SJCRH30 (cell line): ENCODE measurements around the gene MYH11. TPM values are rescaled to one million over a fixed set of nuclear protein-coding genes. Genes with fewer than 3 reads are reported as not detected.

Experiments
- DNase-seq, 2 experiments: peaks; one replicate each; pipeline ENCODE4 v3.0.0-alpha.2; 2015 to 2020
- H3K27ac ChIP-seq: fragments of 250-450 bp; sonication (Bioruptor Pico); 2 replicates; pipeline ENCODE4 v1.5.1; 2020; ENCODE audit warnings: mild to moderate bottlenecking, moderate library complexity
- H3K27me3 ChIP-seq: fragments of 250-450 bp; sonication (Bioruptor Pico); 2 replicates; pipeline ENCODE4 v1.5.1; 2020; ENCODE audit warnings: mild to moderate bottlenecking, moderate library complexity
- H3K36me3 ChIP-seq: fragments of 250-450 bp; sonication (Bioruptor Pico); 2 replicates; pipeline ENCODE4 v1.5.1; 2020; ENCODE audit warnings: mild to moderate bottlenecking, moderate library complexity
- H3K4me1 ChIP-seq: fragments of 250-450 bp; sonication (Bioruptor Pico); 2 replicates; pipeline ENCODE4 v1.5.1; 2020; ENCODE audit warnings: mild to moderate bottlenecking, moderate library complexity
- H3K4me3 ChIP-seq: fragments of 250-450 bp; sonication (Bioruptor Pico); 2 replicates; pipeline ENCODE4 v1.5.1; 2020; ENCODE audit warnings: mild to moderate bottlenecking, moderate library complexity
- H3K9me3 ChIP-seq: fragments of 250-450 bp; sonication (Bioruptor Pico); replicated peaks from 2 replicates; pipeline ENCODE4 v1.5.1; 2020; ENCODE audit warnings: mild to moderate bottlenecking, moderate library complexity
- total RNA-seq: library from RNA; depleted of rRNA; stranded (reverse); fragments of >200 nt; shearing (Covaris generic); gene quantifications from 2 replicates; pipeline ENCODE4 v1.2.3, GENCODE V29; 2014; rRNA removed

Gene MYH11
- 0.03 and 0.08 TPM in 2 replicates for total RNA-seq

DNA sequence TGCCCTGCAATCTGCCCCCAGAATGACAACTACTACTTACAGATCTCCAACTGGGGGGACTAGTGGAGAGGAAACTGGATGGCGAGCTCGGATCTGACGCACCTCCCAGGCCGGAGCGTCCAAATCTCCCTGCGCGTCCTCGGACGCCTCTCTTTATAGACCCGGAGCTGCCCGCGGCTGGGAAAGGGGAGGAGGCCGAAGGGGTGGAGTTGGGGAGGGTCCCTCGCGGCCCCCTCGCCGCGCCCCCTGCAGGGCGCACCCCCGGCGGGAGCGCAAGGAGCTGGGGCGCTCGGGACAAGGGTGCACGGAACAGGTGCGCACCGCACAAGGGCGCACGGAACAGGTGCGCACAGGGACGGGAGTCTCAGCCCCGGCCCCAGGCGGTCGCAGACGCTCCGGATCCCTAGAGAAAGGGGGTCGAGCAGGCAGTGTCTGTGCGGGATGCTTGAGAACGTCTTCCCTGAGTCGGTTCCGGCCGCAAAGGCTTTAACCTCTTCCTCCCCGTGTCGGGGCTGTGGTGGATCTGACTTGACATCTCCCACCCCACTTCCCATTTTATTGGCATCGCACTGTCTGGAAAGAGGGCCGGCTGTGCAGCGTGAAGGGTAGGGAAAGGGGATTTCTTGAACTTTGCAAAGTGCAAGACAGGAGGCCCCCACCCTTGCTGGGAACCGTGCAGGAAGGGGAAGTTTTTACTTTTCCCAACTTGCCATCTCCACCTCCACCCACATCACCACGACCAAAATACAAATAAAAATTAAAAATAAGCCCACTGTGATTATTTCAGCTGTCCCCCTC lies at the start of gene MYH11:
TSS of gene MYH11 (minus strand) at position 128 of the 798 bp plus-strand sequence. CDS start 18,776 bp downstream, outside the sequence.
- Histone ChIP-seq H3K4me3 (peak within 1 kb of the TSS; percentile 39), H3K27ac (no peak within 1 kb of the TSS), H3K4me1 (no peaks in the 10 kb centered on the region), H3K9me3 (no peaks in the 10 kb centered on the region), H3K36me3 (no peaks in the 10 kb centered on the region), H3K27me3 (peaks cover 9% of the 10 kb centered on the region; the same call in 1 of the 2 replicates)
- DNase-seq: no peak

DNA sequence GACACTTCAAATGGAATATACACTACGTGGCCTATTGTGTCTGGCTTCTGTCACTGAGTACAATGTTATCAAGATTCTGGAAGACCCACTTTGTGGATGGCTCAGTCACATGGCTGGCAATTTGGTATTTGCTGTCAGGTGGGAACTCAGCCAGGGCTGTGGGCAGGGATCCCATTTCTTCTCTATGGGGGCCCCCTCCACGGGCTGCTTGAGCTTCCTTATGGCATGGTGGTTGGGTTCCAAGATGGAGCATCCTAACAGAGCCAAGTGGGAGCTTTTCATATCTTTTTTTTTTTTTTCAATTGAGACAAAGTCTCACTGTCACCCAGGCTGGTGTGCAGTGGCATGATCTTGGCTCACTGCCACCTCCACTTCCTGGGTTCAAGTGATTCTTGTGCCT lies 49.6 kb upstream of the MYH11 start:
- DNase-seq: no peak
- H3K4me1 ChIP-seq: no peaks in the 10 kb centered on the region
- H3K4me3 ChIP-seq: no peak overlapping the region
- no peaks in the 10 kb centered on the region for H3K27me3 ChIP-seq
- H3K9me3 ChIP-seq: no peaks in the 10 kb centered on the region
- H3K36me3 ChIP-seq: no peaks in the 10 kb centered on the region
- H3K27ac ChIP-seq: no peak overlapping the region

DNA sequence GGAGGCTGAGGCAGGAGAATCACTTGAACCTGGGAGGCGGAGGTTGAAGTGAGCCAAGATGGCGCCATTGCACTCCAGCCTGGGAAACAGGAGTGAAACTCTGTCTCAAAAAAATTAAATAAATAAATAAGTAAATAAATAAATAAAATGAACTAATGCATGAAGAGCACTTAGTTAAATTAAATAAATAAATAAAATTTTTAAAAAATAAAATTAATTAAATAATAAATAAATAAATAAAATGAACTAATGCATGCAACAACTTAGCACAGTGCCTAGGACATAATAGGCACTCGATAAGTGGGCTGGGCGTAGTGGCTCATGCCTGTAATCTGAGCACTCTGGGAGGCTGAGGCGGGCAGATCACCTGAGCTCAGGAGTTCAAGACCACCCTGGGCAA lies 47.1 kb upstream of the MYH11 start:
- Histone ChIP-seq H3K36me3 (no peaks in the 10 kb centered on the region), H3K27me3 (no peaks in the 10 kb centered on the region), H3K4me1 (no peaks in the 10 kb centered on the region), H3K27ac (no peak overlapping the region), H3K9me3 (no peaks in the 10 kb centered on the region), H3K4me3 (no peak overlapping the region)
- no peak for DNase-seq

DNA sequence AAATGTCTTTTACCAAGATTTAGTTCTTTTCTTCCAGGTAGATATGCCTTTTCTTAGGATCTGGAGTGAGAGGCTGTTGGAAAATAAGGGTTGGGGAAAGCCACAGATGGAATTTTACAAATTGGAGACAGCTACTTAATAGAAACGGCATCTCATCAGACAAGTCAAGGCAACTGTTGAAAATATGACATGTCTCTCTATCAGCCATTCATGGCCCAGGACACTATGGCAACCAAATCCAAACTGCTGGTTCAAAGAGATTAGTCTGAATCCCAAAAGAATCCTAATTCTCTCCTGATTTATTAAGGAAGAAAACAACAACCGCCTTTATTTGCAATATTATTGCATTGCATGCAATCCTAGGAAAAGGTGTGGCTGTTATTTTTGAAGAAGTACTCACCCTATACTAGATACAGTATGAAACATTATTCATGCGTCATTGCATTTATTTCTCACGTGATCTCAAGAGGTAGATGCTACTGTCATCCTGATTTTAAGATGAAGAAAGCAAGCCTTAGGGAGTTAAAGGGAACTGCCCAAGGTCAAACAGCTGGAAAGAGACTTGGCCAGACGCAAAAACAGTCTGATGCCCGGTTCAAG lies 44.2 kb upstream of the MYH11 start:
- Histone ChIP-seq H3K27ac (no peak overlapping the region), H3K4me1 (no peaks in the 10 kb centered on the region), H3K27me3 (no peaks in the 10 kb centered on the region), H3K36me3 (no peaks in the 10 kb centered on the region), H3K9me3 (no peaks in the 10 kb centered on the region), H3K4me3 (no peak overlapping the region)
- DNase-seq: no peak

DNA sequence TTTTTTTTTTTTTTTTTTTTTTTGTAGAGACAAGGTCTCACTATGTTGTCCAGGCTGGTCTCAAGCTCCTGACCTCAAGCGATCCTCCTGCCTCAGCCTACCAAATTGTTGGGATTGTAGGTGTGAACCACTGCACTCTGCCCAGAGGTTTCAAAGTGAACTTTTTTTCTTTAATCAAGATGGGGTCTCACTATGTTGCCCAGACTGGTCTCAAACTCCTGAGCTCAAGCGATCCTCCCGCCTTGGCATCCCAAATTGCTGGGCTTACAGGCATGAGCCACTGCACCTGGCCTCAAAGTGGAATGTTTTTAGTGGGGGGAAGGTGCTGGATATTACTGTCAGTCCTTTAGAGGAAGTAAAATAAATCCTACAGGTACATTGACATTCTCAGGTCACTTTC lies 43.5 kb upstream of the MYH11 start:
- Histone ChIP-seq H3K4me1 (no peaks in the 10 kb centered on the region), H3K36me3 (no peaks in the 10 kb centered on the region), H3K27ac (no peak overlapping the region), H3K9me3 (no peaks in the 10 kb centered on the region), H3K27me3 (no peaks in the 10 kb centered on the region), H3K4me3 (no peak overlapping the region)
- no peak for DNase-seq

DNA sequence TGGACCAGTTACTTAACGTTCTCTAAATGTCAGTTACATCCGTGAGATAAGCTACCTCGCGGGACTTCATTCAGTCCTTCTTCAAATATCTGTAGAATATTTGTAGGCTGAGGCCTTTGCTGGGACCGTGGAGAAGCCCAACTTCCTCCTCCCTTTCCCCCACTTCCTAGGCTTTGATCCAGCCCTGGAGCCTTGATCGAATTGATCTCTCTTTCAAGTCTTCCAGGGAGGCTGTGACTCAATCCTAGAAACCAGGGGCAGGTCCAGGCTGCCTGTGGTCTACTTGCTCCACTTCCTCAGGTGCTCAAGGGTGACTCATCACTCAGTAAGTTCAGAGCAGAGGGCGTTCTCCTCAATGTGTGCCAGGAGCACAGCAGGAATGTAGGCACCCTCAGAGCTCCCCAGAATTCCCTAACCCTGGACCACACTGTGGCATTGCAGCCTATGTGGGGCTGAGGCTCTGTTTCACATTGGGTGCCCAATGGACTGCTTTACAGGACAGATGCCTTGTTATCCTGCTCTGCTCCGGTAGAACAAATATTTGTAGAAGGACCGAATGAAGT lies 42.8 kb upstream of the MYH11 start:
- Histone ChIP-seq H3K27ac (no peak overlapping the region), H3K27me3 (no peaks in the 10 kb centered on the region), H3K4me1 (no peaks in the 10 kb centered on the region), H3K4me3 (no peak overlapping the region), H3K9me3 (no peaks in the 10 kb centered on the region), H3K36me3 (no peaks in the 10 kb centered on the region)
- peak in 1 of 2 experiments; percentile 4 for DNase-seq

DNA sequence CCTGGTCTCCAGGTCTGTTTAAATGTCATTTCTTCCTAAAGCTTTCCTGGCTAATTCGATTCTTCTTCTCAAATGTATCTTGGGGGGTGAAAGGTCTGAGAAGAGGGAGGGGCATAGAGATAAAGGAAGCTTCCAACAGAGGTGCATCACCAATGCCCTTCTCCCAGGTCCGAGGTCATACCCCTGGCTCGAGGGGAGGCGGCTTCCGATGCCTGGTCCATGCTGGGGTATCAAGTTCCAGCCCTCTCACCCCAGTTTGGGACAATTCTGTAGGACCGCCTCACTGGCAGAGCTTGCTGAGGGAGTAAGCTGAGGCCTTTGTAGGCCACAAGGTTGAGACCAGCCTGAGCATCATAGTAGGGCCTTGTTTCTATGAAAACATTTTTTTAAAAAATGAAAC lies 41.8 kb upstream of the MYH11 start:
- no peak overlapping the region for H3K27ac ChIP-seq
- H3K9me3 ChIP-seq: no peaks in the 10 kb centered on the region
- no peaks in the 10 kb centered on the region for H3K27me3 ChIP-seq
- no peaks in the 10 kb centered on the region for H3K36me3 ChIP-seq
- DNase-seq: no peak
- H3K4me1 ChIP-seq: no peaks in the 10 kb centered on the region
- no peak overlapping the region for H3K4me3 ChIP-seq

DNA sequence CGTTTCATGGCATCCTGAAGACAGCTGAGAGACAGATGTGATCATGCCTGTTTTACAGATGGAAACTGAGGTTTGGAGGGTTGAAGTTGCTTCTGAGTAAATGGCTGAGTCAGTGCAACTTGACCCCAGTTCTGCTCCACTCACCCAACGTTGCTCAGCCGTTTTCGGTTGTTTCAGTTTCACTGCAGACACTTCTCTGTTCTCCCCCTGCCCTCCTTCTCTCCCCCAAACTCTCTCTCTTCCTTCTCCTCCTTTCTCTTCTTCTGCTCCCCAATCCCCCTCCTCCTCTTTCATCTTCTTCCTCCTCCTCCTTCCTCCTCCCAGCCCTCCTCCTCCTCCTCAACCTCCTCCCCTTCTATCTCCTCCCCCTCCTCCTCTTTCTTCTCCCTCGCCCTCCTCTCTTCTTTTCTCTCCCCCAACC lies 41.0 kb upstream of the MYH11 start:
- H3K36me3 ChIP-seq: no peaks in the 10 kb centered on the region
- H3K4me3 ChIP-seq: no peak overlapping the region
- DNase-seq: no peak
- no peaks in the 10 kb centered on the region for H3K9me3 ChIP-seq
- H3K27ac ChIP-seq: no peak overlapping the region
- H3K27me3 ChIP-seq: no peaks in the 10 kb centered on the region
- H3K4me1 ChIP-seq: no peaks in the 10 kb centered on the region

DNA sequence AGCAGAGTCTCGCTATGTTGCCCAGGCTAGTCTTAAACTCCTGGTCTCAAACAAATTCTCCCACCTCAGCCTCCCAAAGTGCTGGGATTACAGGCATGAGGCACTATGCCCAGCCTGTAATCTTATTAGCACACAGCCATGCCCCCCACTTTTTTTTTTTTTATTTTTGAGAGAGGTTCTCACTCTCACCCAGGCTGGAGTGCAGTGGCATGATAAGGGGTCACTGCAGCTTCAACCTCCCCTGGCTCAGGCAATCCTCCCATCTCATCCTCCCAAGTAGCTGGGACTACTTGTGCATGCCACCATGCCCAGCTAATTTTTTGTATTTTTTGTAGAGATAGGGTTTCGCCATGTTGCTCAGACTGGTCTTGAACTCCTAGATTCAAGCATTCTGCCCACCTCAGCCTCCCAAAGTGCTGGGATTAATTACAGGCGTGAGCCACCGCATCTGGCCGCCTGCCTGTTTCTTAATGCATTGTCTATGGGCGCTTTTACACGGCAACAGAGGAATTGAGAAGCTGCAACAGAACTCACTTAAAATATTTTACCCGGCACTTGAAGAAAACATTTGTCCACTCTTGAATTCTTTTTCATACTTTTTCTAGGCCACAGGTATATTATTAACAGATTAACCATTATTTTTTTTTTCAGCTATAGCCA lies 40.4 kb upstream of the MYH11 start:
- H3K27me3 ChIP-seq: no peaks in the 10 kb centered on the region
- H3K27ac ChIP-seq: no peak overlapping the region
- no peaks in the 10 kb centered on the region for H3K36me3 ChIP-seq
- no peak for DNase-seq
- no peaks in the 10 kb centered on the region for H3K9me3 ChIP-seq
- no peak overlapping the region for H3K4me3 ChIP-seq
- H3K4me1 ChIP-seq: no peaks in the 10 kb centered on the region

DNA sequence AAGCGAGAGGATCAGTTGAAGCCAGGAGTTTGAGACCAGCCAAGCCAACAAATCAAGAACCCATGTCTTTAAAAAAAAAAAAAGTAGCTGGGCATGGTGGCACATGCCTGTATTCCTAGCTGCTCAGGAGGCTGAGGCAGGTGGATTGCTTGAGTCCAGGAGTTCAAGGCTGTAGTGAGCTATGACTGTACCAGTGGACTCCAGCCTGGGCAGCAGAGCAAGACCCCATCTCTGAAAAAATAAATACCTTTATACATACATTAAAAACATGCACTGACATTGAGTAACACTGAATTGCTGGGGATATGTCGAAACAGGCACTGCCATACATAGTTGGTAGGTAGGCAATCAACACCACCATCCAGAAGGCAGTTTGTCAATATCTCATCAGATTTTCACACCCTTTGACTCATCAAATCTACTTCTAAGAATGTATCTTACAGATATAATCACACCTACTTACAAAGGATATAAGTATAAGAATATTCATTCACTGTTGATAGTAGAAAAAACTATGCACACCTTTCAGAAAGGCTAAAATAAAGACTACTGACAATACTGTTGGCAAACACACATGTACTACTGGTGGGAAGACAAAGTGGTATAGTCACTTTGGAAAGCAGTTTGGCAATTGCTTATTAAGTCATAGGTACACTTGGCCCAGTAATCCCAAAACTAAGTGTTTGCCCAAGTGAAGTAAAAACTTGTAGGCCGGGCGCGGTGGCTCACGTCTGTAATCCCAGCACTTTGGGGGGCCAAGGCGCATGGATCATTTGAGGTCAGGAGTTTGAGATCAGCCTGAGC lies 37.9 kb upstream of the MYH11 start:
- no peaks in the 10 kb centered on the region for H3K9me3 ChIP-seq
- no peak overlapping the region for H3K27ac ChIP-seq
- H3K4me1 ChIP-seq: no peaks in the 10 kb centered on the region
- no peak for DNase-seq
- no peak overlapping the region for H3K4me3 ChIP-seq
- no peaks in the 10 kb centered on the region for H3K27me3 ChIP-seq
- no peaks in the 10 kb centered on the region for H3K36me3 ChIP-seq

DNA sequence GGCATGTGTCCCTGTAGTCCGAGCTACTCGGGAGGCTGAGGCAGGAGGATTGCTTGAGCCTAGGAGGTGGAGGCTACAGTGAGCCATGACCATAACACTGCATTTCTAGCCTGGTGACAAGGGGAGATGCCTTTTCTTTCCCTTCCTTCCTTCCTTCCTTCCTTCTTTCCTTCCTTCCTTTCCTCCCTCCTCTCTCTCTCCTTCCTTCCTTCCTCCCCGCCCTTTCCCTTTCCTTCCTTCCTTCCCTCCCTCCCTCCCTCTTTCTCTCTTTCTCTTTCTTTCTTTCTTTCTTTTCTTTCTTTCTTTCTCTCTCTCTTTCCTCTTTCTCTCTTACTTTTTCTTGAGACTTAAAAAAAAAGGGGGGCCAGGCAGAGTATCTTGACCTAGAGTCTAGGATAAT lies 34.7 kb upstream of the MYH11 start:
- Histone ChIP-seq H3K4me3 (no peak overlapping the region), H3K4me1 (no peaks in the 10 kb centered on the region), H3K27me3 (no peaks in the 10 kb centered on the region), H3K9me3 (no peaks in the 10 kb centered on the region), H3K27ac (no peak overlapping the region), H3K36me3 (no peaks in the 10 kb centered on the region)
- DNase-seq: no peak

DNA sequence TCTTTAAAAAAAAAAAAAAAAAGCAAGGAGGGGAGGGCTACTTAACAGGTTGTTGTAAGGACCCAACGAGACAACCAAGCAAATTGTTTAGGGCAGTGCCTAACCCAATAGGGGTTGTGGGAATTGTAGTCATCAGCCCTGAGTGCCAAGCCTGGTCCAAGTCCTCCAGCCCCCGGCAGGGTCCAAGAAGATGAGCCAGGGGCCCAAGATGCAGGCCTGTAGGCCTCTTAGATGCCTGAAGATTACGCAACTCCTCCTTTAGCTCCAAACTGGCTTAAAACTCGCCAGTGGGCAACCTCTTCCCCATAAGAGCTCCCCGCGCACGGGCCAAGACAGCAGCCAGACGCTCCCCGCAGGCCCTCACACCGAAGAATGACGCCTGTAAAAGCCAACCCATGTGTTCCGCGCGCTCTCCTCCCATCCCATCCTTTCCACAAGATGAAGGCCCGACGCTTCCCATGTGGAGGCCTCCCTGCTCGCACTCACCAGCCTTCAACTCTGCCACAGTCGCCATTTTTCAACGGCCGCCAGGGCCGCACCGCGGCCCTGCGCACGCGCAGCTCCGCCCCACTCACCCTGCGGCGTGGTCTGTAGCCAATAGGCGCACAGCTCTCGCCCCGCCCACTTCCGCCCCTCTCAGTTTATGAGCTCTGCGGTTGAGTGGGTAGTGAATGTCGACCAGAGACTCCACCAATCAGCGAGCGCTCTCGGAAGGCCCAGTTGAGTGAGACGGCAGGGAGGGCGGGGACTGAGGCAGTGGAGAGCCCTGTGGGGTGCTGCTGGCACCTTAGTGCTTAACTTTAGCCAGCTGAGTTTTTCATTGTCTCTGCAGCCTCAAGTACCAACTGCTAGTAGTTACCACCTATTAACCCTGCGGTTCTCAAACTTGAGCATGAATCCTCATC lies 31.5 kb upstream of the MYH11 start, which contains the start of gene CEP20:
TSS of gene CEP20 (minus strand) at position 532 of the 905 bp plus-strand sequence. CDS start at position 514, 18 bp downstream.
- H3K4me1 ChIP-seq: no peaks in the 10 kb centered on the region
- DNase-seq: peak; percentile 99
- H3K9me3 ChIP-seq: no peaks in the 10 kb centered on the region
- H3K36me3 ChIP-seq: peaks cover 3% of the 10 kb centered on the region
- no peaks in the 10 kb centered on the region for H3K27me3 ChIP-seq
- H3K4me3 ChIP-seq: peak within 1 kb of the TSS; percentile 83
- H3K27ac ChIP-seq: peak within 1 kb of the TSS; percentile 65

DNA sequence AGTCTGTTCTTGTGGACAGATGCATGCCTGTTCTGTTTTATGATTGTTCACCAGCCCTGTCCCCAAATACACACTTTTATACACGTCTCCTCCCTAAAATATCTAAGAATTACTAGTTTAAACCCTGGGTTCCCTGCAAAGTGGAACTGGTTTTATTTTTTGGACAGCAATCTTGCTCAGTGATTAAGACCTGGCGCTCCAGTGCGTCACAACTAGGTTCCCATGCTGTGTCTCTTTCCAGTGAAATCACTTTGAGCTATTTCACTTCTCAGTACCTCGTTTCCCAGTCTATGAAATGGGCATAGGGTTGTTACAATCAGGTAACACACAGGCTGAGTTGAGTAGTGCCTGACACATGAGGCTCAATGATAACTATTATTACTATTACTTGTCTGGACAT lies 30.5 kb upstream of the MYH11 start:
- H3K4me3 ChIP-seq: peak overlapping the region; percentile 83
- peaks cover 9% of the 10 kb centered on the region for H3K36me3 ChIP-seq
- no peak for DNase-seq
- H3K4me1 ChIP-seq: no peaks in the 10 kb centered on the region
- H3K9me3 ChIP-seq: no peaks in the 10 kb centered on the region
- H3K27me3 ChIP-seq: no peaks in the 10 kb centered on the region
- no peak overlapping the region for H3K27ac ChIP-seq
